GM12891 (cell line): Measurements from ENCODE around the gene UTP14A.

Experiments used
- PAX5 ChIP-seq: IDR thresholded peaks from 2 replicates; pipeline ENCODE4 v1.6.1; 2011; ENCODE audit warnings: low read length, moderate library complexity, mild to moderate bottlenecking; ENCODE audit not compliant: insufficient read depth, severe bottlenecking
- POLR2A ChIP-seq: IDR thresholded peaks from 2 replicates; pipeline ENCODE4 v1.6.1; 2011; ENCODE audit warnings: low read depth, low read length, control low read depth
- POLR2AphosphoS5 ChIP-seq: IDR thresholded peaks from 2 replicates; pipeline ENCODE4 v1.6.1; 2011; ENCODE audit warnings: low read depth, low read length, control low read depth
- POU2F2 ChIP-seq: IDR thresholded peaks from 2 replicates; pipeline ENCODE4 v1.6.1; 2011; ENCODE audit warnings: low read depth, mild to moderate bottlenecking, control low read depth, low read length, moderate library complexity
- SPI1 ChIP-seq: IDR thresholded peaks from 2 replicates; pipeline ENCODE4 v1.6.1; 2011; ENCODE audit warnings: low read depth, low read length, control low read depth
- TAF1 ChIP-seq: IDR thresholded peaks from 2 replicates; pipeline ENCODE4 v1.6.1; 2011; ENCODE audit warnings: low read depth, low read length, control low read depth

DNA sequence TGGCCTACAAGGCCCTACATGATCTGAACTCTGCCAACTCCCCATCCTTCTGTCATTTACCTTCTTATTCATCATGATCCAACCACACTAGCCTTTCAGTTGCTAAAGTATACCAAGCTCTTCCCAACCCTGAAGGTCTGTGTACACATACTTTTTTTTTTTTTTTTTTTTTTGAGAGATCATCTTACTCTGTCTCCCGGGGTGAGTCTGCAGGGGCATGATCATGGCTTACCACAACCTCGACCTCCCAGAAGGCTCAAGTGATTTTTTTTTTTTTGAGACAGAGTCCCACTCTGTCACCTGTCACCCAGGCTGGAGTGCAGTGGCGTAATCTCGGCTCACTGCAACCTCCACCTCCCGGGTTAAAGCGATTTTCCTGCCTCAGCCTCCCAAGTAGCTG is 5.9 kb upstream of the UTP14A start:
- no peak for TF ChIP-seq TAF1
- TF ChIP-seq POLR2AphosphoS5: no peak
- TF ChIP-seq POLR2A: no peak
- TF ChIP-seq PAX5: no peak
- no peak for TF ChIP-seq POU2F2
- no peak for TF ChIP-seq SPI1
